HepG2 (cell line): ENCODE data around the gene ZBTB7A. TPM values are rescaled to one million over a fixed set of nuclear protein-coding genes. Genes with fewer than 3 reads are reported as not detected.
A peak's percentile ranks its signal among the peaks of the same experiment; 100 is the strongest.

Source experiments
- ATF5 ChIP-seq: sonication (generic); formaldehyde crosslinking; IDR thresholded peaks from 2 replicates; pipeline ENCODE4 v1.4.0; 2020; ENCODE audit warnings: mild to moderate bottlenecking, low read depth, missing genetic modification reagents
- FIP1L1 ChIP-seq: fragments of 200-400 bp; formaldehyde crosslinking; IDR thresholded peaks from 2 replicates; pipeline ENCODE4 v1.6.1; 2018; ENCODE audit warnings: low read depth, mild to moderate bottlenecking, low read length, moderate library complexity, borderline replicate concordance; ENCODE audit not compliant: insufficient read depth
- FOSL1 ChIP-seq: sonication (generic); formaldehyde crosslinking; IDR thresholded peaks from 2 replicates; pipeline ENCODE4 v1.9.0; 2021; ENCODE audit warnings: missing genetic modification reagents, borderline replicate concordance
- FOXC1 ChIP-seq: sonication (generic); formaldehyde crosslinking; IDR thresholded peaks from 2 replicates; pipeline ENCODE4 v1.8.0; 2022; ENCODE audit warnings: mild to moderate bottlenecking, missing genetic modification reagents, borderline replicate concordance
- GATAD1 ChIP-seq: IDR thresholded peaks from 2 replicates; pipeline ENCODE4 v1.6.1; 2016; ENCODE audit warnings: missing genetic modification reagents, missing compliant biosample characterization
- GMEB1 ChIP-seq: sonication (generic); formaldehyde crosslinking; IDR thresholded peaks from 2 replicates; pipeline ENCODE4 v1.5.1; 2020; ENCODE audit warnings: missing genetic modification reagents, mild to moderate bottlenecking, borderline replicate concordance
- HNF4A ChIP-seq: sonication (generic); formaldehyde crosslinking; IDR thresholded peaks from 2 replicates; pipeline ENCODE4 v1.4.0; 2020; ENCODE audit warnings: missing genetic modification reagents
- NFKBIZ ChIP-seq: IDR thresholded peaks from 2 replicates; pipeline ENCODE4 v1.6.1; 2018; ENCODE audit warnings: missing genetic modification reagents, missing compliant biosample characterization
- NR3C1 ChIP-seq: sonication (generic); formaldehyde crosslinking; IDR thresholded peaks from 2 replicates; pipeline ENCODE4 v1.4.0; 2020; ENCODE audit warnings: missing genetic modification reagents
- PLSCR1 ChIP-seq: sonication (generic); formaldehyde crosslinking; IDR thresholded peaks from 2 replicates; pipeline ENCODE4 v1.5.0; 2020; ENCODE audit warnings: missing genetic modification reagents, mild to moderate bottlenecking, borderline replicate concordance
- POLR2AphosphoS2 ChIP-seq: IDR thresholded peaks from 2 replicates; pipeline ENCODE4 v1.6.1; 2011; ENCODE audit warnings: low read depth, low read length, improper control_type of control experiment
- PTBP1 ChIP-seq: fragments of 200-400 bp; formaldehyde crosslinking; IDR thresholded peaks from 2 replicates; pipeline ENCODE4 v1.6.1; 2018; ENCODE audit warnings: low read length, low read depth; ENCODE audit not compliant: poor library complexity, severe bottlenecking
- SIN3B ChIP-seq: fragments of 150-350 bp; IDR thresholded peaks from 2 replicates; pipeline ENCODE4 v1.6.1; 2014; ENCODE audit warnings: low read length
- SMYD3 ChIP-seq: sonication (generic); formaldehyde crosslinking; IDR thresholded peaks from 2 replicates; pipeline ENCODE4 v1.8.1; 2023; ENCODE audit warnings: mild to moderate bottlenecking, missing genetic modification reagents
- TBL1XR1 ChIP-seq: fragments of 150-350 bp; IDR thresholded peaks from 2 replicates; pipeline ENCODE4 v1.6.1; 2014; ENCODE audit warnings: borderline replicate concordance, low read length; ENCODE audit not compliant: partially characterized antibody
- ZFAT ChIP-seq: sonication (generic); formaldehyde crosslinking; conservative IDR thresholded peaks from 2 replicates; pipeline ENCODE4 v1.8.1; 2023; ENCODE audit warnings: missing genetic modification reagents, inconsistent platforms
- ZNF597 ChIP-seq: sonication (generic); formaldehyde crosslinking; IDR thresholded peaks from 2 replicates; pipeline ENCODE4 v1.5.0; 2020; ENCODE audit warnings: missing genetic modification reagents
- ZNF761 ChIP-seq: sonication (generic); formaldehyde crosslinking; conservative IDR thresholded peaks from 2 replicates; pipeline ENCODE4 v1.4.0; 2020; ENCODE audit warnings: mild to moderate bottlenecking, missing genetic modification reagents
- ZNF777 ChIP-seq: sonication (generic); formaldehyde crosslinking; IDR thresholded peaks from 2 replicates; pipeline ENCODE4 v1.4.0; 2020; ENCODE audit warnings: missing genetic modification reagents
- ZZZ3 ChIP-seq: sonication (generic); formaldehyde crosslinking; IDR thresholded peaks from 2 replicates; pipeline ENCODE4 v1.4.0; 2020; ENCODE audit warnings: missing genetic modification reagents, mild to moderate bottlenecking, borderline replicate concordance
- polyA plus RNA-seq, 8 experiments: library from polyadenylated mRNA; depleted of rRNA in 3 of 8; stranded (reverse) in 7 of 8; unstranded in 1 of 8; fragments of >200 nt; fragmentation: Illumina TruSeq in 4 of 8; extraction: Trizol in 4 of 8; gene quantifications; 2 replicates each; pipeline versions ENCODE4 v1.2.1 to v1.2.3, GENCODE V29; 2011 to 2016; ENCODE audit warnings: low read depth in 4 of 8, missing spikeins in 1 of 8, mixed read lengths in 1 of 8; ENCODE audit not compliant: insufficient read depth in 1 of 8
- total RNA-seq, 5 experiments: library from RNA; depleted of rRNA; stranded (reverse); fragments of >200 nt; fragmentation: Illumina TruSeq; extraction: Trizol; gene quantifications; 2 replicates each; pipeline ENCODE4 v1.2.3, GENCODE V29; 2016; ENCODE audit warnings: low read depth in 1 of 5
- TF ChIP-seq, protein P1 (sequence below): IDR thresholded peaks from 2 replicates; pipeline ENCODE4 v1.6.1; 2016; ENCODE audit warnings: low read depth, control low read depth
- TF ChIP-seq, protein P2 (sequence below): sonication (generic); formaldehyde crosslinking; IDR thresholded peaks from 2 replicates; pipeline ENCODE4 v1.9.0; 2022; ENCODE audit warnings: missing genetic modification reagents, mild to moderate bottlenecking, borderline replicate concordance

ZBTB7A gene
- total and polyA plus RNA-seq, 2 of the 13 experiments (the other 11 are each of a cell fraction or from before 2014, with no cell fraction given), result 3.6 to 4.0 TPM

- TF ChIP-seq, protein P1, sequence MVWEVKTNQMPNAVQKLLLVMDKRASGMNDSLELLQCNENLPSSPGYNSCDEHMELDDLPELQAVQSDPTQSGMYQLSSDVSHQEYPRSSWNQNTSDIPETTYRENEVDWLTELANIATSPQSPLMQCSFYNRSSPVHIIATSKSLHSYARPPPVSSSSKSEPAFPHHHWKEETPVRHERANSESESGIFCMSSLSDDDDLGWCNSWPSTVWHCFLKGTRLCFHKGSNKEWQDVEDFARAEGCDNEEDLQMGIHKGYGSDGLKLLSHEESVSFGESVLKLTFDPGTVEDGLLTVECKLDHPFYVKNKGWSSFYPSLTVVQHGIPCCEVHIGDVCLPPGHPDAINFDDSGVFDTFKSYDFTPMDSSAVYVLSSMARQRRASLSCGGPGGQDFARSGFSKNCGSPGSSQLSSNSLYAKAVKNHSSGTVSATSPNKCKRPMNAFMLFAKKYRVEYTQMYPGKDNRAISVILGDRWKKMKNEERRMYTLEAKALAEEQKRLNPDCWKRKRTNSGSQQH (CRISPR knock-in tag), result no peak
- TF ChIP-seq ZNF597 (CRISPR knock-in tag) (no peak), FOSL1 (CRISPR knock-in tag) (no peak), FOXC1 (CRISPR knock-in tag) (no peak), HNF4A (peak; percentile 75), ZNF777 (CRISPR knock-in tag) (no peak), PTBP1 (no peak), FIP1L1 (no peak), ZZZ3 (0 out of 2 replicates have a peak, but pooled peaks have one; percentile 27), NFKBIZ (CRISPR knock-in tag) (no peak), ZFAT (no peak), GMEB1 (CRISPR knock-in tag) (no peak), ATF5 (no peak), PLSCR1 (CRISPR knock-in tag) (no peak), TBL1XR1 (no peak), SMYD3 (CRISPR knock-in tag) (no peak), POLR2AphosphoS2 (no peak), SIN3B (no peak), ZNF761 (CRISPR knock-in tag) (0 out of 2 replicates have a peak, but pooled peaks have one; percentile 1), NR3C1 (CRISPR knock-in tag) (no peak), GATAD1 (no peak)
- TF ChIP-seq, protein P2, sequence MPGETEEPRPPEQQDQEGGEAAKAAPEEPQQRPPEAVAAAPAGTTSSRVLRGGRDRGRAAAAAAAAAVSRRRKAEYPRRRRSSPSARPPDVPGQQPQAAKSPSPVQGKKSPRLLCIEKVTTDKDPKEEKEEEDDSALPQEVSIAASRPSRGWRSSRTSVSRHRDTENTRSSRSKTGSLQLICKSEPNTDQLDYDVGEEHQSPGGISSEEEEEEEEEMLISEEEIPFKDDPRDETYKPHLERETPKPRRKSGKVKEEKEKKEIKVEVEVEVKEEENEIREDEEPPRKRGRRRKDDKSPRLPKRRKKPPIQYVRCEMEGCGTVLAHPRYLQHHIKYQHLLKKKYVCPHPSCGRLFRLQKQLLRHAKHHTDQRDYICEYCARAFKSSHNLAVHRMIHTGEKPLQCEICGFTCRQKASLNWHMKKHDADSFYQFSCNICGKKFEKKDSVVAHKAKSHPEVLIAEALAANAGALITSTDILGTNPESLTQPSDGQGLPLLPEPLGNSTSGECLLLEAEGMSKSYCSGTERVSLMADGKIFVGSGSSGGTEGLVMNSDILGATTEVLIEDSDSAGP (CRISPR knock-in tag), result peak; percentile 35; the same call in 1 of the 2 replicates
Observed at GRCh38 chr19:4063369-4064148, 3.1 kb downstream of the ZBTB7A start (continued).
